Suprapubic skin (tissue), 4 donors: ENCODE data around the gene R3HDM4. TPM values are rescaled to one million over a fixed set of nuclear protein-coding genes. Genes with fewer than 3 reads are reported as not detected.
A peak's percentile ranks its signal among the peaks of the same experiment; 100 is the strongest.

ENCODE experiments used
- DNase-seq, 2 donors: peaks; one replicate each; pipeline ENCODE4 v3.0.0-alpha.2; 2019; ENCODE audit warnings: low spot score in 2 of 2
- H3K27ac ChIP-seq: fragments of 200-600 bp; sonication (generic); one replicate; pipeline ENCODE4 v1.5.1; 2019
- H3K27me3 ChIP-seq: fragments of 200-600 bp; sonication (generic); one replicate; pipeline ENCODE4 v1.5.1; 2019
- H3K36me3 ChIP-seq: fragments of 200-600 bp; sonication (generic); one replicate; pipeline ENCODE4 v1.5.1; 2019
- H3K4me1 ChIP-seq: fragments of 200-600 bp; sonication (generic); one replicate; pipeline ENCODE4 v1.5.1; 2019
- H3K4me3 ChIP-seq: fragments of 200-600 bp; sonication (generic); one replicate; pipeline ENCODE4 v1.5.1; 2019; ENCODE audit warnings: mild to moderate bottlenecking
- H3K9me3 ChIP-seq: fragments of 200-600 bp; sonication (generic); one replicate; pipeline ENCODE4 v1.5.1; 2019
- CTCF ChIP-seq, 2 donors: fragments of 200-600 bp in 1 of 2; fragments of 450-650 bp in 1 of 2; sonication (generic) in 1 of 2; IDR thresholded peaks; one replicate each; pipeline ENCODE4 v1.5.1; 2016 to 2019; ENCODE audit warnings: antibody characterized with exemption in 2 of 2, mild to moderate bottlenecking in 1 of 2, moderate library complexity in 1 of 2
- EP300 ChIP-seq: sonication (generic); formaldehyde crosslinking; IDR thresholded peaks from one replicate; pipeline ENCODE4 v1.6.1; 2017; ENCODE audit warnings: antibody characterized with exemption
- POLR2A ChIP-seq, 2 donors: fragments of 450-650 bp; IDR thresholded peaks; one replicate each; pipeline ENCODE4 v1.6.1; 2017; ENCODE audit warnings: antibody characterized with exemption in 2 of 2, mild to moderate bottlenecking in 2 of 2, moderate library complexity in 2 of 2
- POLR2AphosphoS5 ChIP-seq, 3 donors: sonication (generic); formaldehyde crosslinking; IDR thresholded peaks; one replicate each; pipeline ENCODE4 v1.6.1; 2017; ENCODE audit warnings: antibody characterized with exemption in 3 of 3
- WGBS: methylation state at CpG from one replicate; pipeline ENCODE4 v1.1.5; 2018; 5-methylcytosine and 5-hydroxymethylcytosine counted together
- total RNA-seq, 4 donors: library from RNA; depleted of rRNA; stranded (reverse); fragments of >200 nt; gene quantifications; one replicate each; pipeline ENCODE4 v1.1.0, GENCODE V29; 2016

The R3HDM4 gene
- total RNA-seq, 4 donors from 2014 or later: 41.3 to 58.3 (median 51.2) TPM

GRCh38 chr19:868458-869244 lies 44.4 kb downstream of the R3HDM4 start:
- H3K9me3 ChIP-seq: no peaks in the 10 kb centered on the region
- peaks cover 37% of the 10 kb centered on the region for H3K4me1 ChIP-seq
- no peak overlapping the region for H3K4me3 ChIP-seq
- WGBS: 84% methylated on average over 21 of the region's 34 CpGs
- H3K36me3 ChIP-seq: peaks cover 41% of the 10 kb centered on the region
- no peaks in the 10 kb centered on the region for H3K27me3 ChIP-seq
- H3K27ac ChIP-seq: peak overlapping the region; percentile 68
- TF ChIP-seq POLR2A (IDR thresholded peaks at IDR 0.05) (no peak), POLR2AphosphoS5 (IDR thresholded peaks at IDR 0.05) (no peak), CTCF (IDR thresholded peaks at IDR 0.05) (no peak), EP300 (no peak)
- no peak for DNase-seq

GRCh38 chr19:867855-868457 lies 45.1 kb downstream of the R3HDM4 start:
- H3K9me3 ChIP-seq: no peaks in the 10 kb centered on the region
- H3K4me1 ChIP-seq: peaks cover 31% of the 10 kb centered on the region
- TF ChIP-seq POLR2A (IDR thresholded peaks at IDR 0.05): no peak
- TF ChIP-seq CTCF (IDR thresholded peaks at IDR 0.05): no peak
- TF ChIP-seq POLR2AphosphoS5 (IDR thresholded peaks at IDR 0.05): no peak
- no peak for TF ChIP-seq EP300
- no peak overlapping the region for H3K27ac ChIP-seq
- no peak for DNase-seq
- 89% methylated on average over 16 of the region's 39 CpGs for WGBS
- H3K36me3 ChIP-seq: peaks cover 38% of the 10 kb centered on the region
- H3K4me3 ChIP-seq: no peak overlapping the region
- H3K27me3 ChIP-seq: no peaks in the 10 kb centered on the region

GRCh38 chr19:867301-867793 lies 45.7 kb downstream of the R3HDM4 start:
- Histone ChIP-seq H3K9me3 (no peaks in the 10 kb centered on the region), H3K36me3 (peaks cover 38% of the 10 kb centered on the region), H3K27me3 (no peaks in the 10 kb centered on the region), H3K4me3 (no peak overlapping the region), H3K27ac (no peak overlapping the region), H3K4me1 (peaks cover 33% of the 10 kb centered on the region)
- TF ChIP-seq EP300: no peak
- no peak for TF ChIP-seq POLR2AphosphoS5 (IDR thresholded peaks at IDR 0.05)
- TF ChIP-seq POLR2A (IDR thresholded peaks at IDR 0.05): no peak
- no peak for TF ChIP-seq CTCF (IDR thresholded peaks at IDR 0.05)
- no peak for DNase-seq
- WGBS: 65% methylated on average over 16 of the region's 16 CpGs

- H3K4me3 ChIP-seq: no peak overlapping the region
- no peak overlapping the region for H3K27ac ChIP-seq
- no peak for DNase-seq
- H3K9me3 ChIP-seq: no peaks in the 10 kb centered on the region
- H3K4me1 ChIP-seq: peaks cover 33% of the 10 kb centered on the region
- WGBS: 81% methylated on average over 34 of the region's 38 CpGs
- H3K27me3 ChIP-seq: no peaks in the 10 kb centered on the region
- no peak for TF ChIP-seq POLR2AphosphoS5 (IDR thresholded peaks at IDR 0.05)
- no peak for TF ChIP-seq EP300
- TF ChIP-seq POLR2A (IDR thresholded peaks at IDR 0.05): no peak
- TF ChIP-seq CTCF (IDR thresholded peaks at IDR 0.05): no peak
- peaks cover 38% of the 10 kb centered on the region for H3K36me3 ChIP-seq
These were observed 46.2 kb downstream of the R3HDM4 start for GRCh38 chr19:866769-867300.

GRCh38 chr19:863315-863620 lies 49.8 kb downstream of the R3HDM4 start:
- no peak for TF ChIP-seq CTCF (IDR thresholded peaks at IDR 0.05)
- TF ChIP-seq POLR2AphosphoS5 (IDR thresholded peaks at IDR 0.05): no peak
- TF ChIP-seq EP300: no peak
- TF ChIP-seq POLR2A (IDR thresholded peaks at IDR 0.05): no peak
- 67% methylated on average over 7 of the region's 7 CpGs for WGBS

More at GRCh38 chr19:863315-863620, 49.8 kb downstream of the R3HDM4 start:
- Histone ChIP-seq H3K27me3 (no peaks in the 10 kb centered on the region), H3K36me3 (peaks cover 9% of the 10 kb centered on the region), H3K27ac (no peak overlapping the region), H3K4me1 (peaks cover 45% of the 10 kb centered on the region), H3K9me3 (no peaks in the 10 kb centered on the region), H3K4me3 (no peak overlapping the region)
- DNase-seq: no peak
